ENCODE data around the gene INPP5B. TPM values are rescaled to one million over a fixed set of nuclear protein-coding genes. Genes with fewer than 3 reads are reported as not detected.
"Not testable (repeated sequence)": the region's sequence is repeated elsewhere in the genome, so short reads cannot be mapped to it uniquely, and the experiment has no call there.

INPP5B gene
- total RNA-seq, result 10 to 100 TPM; 30.4 to 31.2 TPM

- Mint-ChIP-seq H3K27me3 (ENCODE audit: low read depth) (no peaks in the 10 kb centered on the region), H3K4me3 (peak within 1 kb of the TSS; percentile 96), H3K4me1 (ENCODE audit: low read depth) (peaks cover 14% of the 10 kb centered on the region), H3K9me3 (no peaks in the 10 kb centered on the region), H3K36me3 (ENCODE audit: low read depth) (peaks cover 4% of the 10 kb centered on the region), H3K27ac (peak within 1 kb of the TSS; percentile 96)
- CTCF ChIA-PET, result interaction anchor here (0.7 kb wide), 1 partner anchor 44 kb away, joined by 3 read pairs; no protein-coding TSS in a partner anchor
- intact Hi-C loops (cut with micrococcal nuclease), result loop anchor here (2.0 kb wide), 1 partner anchor 16 kb away; no protein-coding TSS in a partner anchor
- DNase-seq, result peak; percentile 91
These were observed at the start of gene INPP5B for GRCh38 chr1:37946703-37947360. INPP5B (minus strand) TSS chr1:37947053; CDS start chr1:37946308, 745 bp downstream.

DNA sequence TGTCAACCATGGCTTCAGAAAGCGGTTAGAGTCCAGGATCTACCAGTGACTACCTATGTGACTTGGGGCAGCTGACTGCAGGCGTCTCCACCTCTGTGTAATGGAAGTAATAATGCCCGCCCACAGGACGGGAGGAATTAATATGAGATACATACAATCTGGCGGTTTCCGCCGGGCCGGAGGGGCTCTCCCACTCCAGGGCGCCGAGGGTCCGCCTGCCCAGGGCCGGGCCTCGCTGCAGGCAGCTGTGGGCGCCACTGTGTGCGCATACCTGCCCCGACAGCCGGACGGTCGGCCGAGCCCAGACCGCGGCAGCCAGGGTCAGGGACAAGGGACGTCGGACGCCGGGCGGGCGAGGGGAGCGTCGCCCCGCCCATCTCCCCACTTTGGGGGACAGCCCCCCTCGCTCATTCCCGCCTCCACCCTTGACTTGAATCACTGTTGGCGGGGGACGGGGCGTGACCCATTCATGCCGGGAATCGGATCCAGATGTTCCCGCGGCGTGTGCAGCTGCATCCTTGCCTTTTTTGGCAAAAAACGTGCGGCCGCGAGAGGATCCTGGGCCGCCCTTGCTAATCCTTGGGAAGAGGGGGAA lies 49.0 kb upstream of the INPP5B start:
- H3K4me3 Mint-ChIP-seq, result peak overlapping the region; percentile 48
- H3K4me1 Mint-ChIP-seq (ENCODE audit: low read depth), result peaks cover 37% of the 10 kb centered on the region
- H3K27me3 Mint-ChIP-seq (ENCODE audit: low read depth), result no peaks in the 10 kb centered on the region
- H3K36me3 Mint-ChIP-seq (ENCODE audit: low read depth), result peaks cover 6% of the 10 kb centered on the region
- peak; percentile 68 for DNase-seq
- CTCF ChIA-PET, result no interaction called here
- intact Hi-C loops (cut with micrococcal nuclease), result loop anchor here (10.0 kb wide), 1 partner anchor 521 kb away; the partner anchor contains the start of gene ZC3H12A
- no peaks in the 10 kb centered on the region for H3K9me3 Mint-ChIP-seq
- peak overlapping the region; percentile 66 for H3K27ac Mint-ChIP-seq

- Mint-ChIP-seq H3K4me3 (peak overlapping the region; percentile 66), H3K4me1 (ENCODE audit: low read depth) (peaks cover 34% of the 10 kb centered on the region), H3K36me3 (ENCODE audit: low read depth) (peaks cover 6% of the 10 kb centered on the region), H3K9me3 (no peaks in the 10 kb centered on the region), H3K27me3 (ENCODE audit: low read depth) (no peaks in the 10 kb centered on the region), H3K27ac (peak overlapping the region; percentile 41)
- intact Hi-C loops (cut with micrococcal nuclease), result loop anchor here (10.0 kb wide), 1 partner anchor 520 kb away; the partner anchor contains the start of gene ZC3H12A
- CTCF ChIA-PET, result interaction anchor here (1.7 kb wide), 1 partner anchor 15 kb away, joined by 13 read pairs; no protein-coding TSS in a partner anchor
- DNase-seq, result no peak
These were observed 48.2 kb upstream of the INPP5B start for GRCh38 chr1:37994886-37995566.

GRCh38 chr1:37989361-37989930 lies 42.6 kb upstream of the INPP5B start:
- intact Hi-C loops (cut with micrococcal nuclease), result loop anchor here (1.0 to 5.0 kb wide), 2 partner anchors 57 to 130 kb away; partner anchors contain the start of gene MTF1
- Mint-ChIP-seq H3K27me3 (ENCODE audit: low read depth) (no peaks in the 10 kb centered on the region), H3K4me3 (peak overlapping the region; percentile 94), H3K27ac (peak overlapping the region; percentile 88), H3K9me3 (no peaks in the 10 kb centered on the region), H3K36me3 (ENCODE audit: low read depth) (peaks cover 19% of the 10 kb centered on the region), H3K4me1 (ENCODE audit: low read depth) (peaks cover 19% of the 10 kb centered on the region)
- CTCF ChIA-PET, result interaction anchor here (0.6 to 3.1 kb wide), 15 partner anchors 9 to 511 kb away, joined by 3 to 23 read pairs (median 4); partner anchors contain the start of gene UTP11
- peak; percentile 53 for DNase-seq

- Mint-ChIP-seq H3K9me3 (no peaks in the 10 kb centered on the region), H3K4me3 (no peak overlapping the region), H3K36me3 (ENCODE audit: low read depth) (peaks cover 27% of the 10 kb centered on the region), H3K4me1 (ENCODE audit: low read depth) (peaks cover 16% of the 10 kb centered on the region), H3K27ac (no peak overlapping the region), H3K27me3 (ENCODE audit: low read depth) (no peaks in the 10 kb centered on the region)
- CTCF ChIA-PET, result no interaction called here
- DNase-seq, result no peak
- intact Hi-C loops (cut with micrococcal nuclease), result loop anchor here (5.0 kb wide), 1 partner anchor 55 kb away; no protein-coding TSS in a partner anchor
These were observed 40.8 kb upstream of the INPP5B start for GRCh38 chr1:37987679-37988078.

GRCh38 chr1:37983546-37983945 lies 36.7 kb upstream of the INPP5B start:
- Mint-ChIP-seq H3K9me3 (no peaks in the 10 kb centered on the region), H3K4me3 (no peak overlapping the region), H3K36me3 (ENCODE audit: low read depth) (peaks cover 52% of the 10 kb centered on the region), H3K4me1 (ENCODE audit: low read depth) (peaks cover 11% of the 10 kb centered on the region), H3K27ac (no peak overlapping the region), H3K27me3 (ENCODE audit: low read depth) (no peaks in the 10 kb centered on the region)
- CTCF ChIA-PET, result no interaction called here
- no peak for DNase-seq
- intact Hi-C loops (cut with micrococcal nuclease), result no loop called here

DNA sequence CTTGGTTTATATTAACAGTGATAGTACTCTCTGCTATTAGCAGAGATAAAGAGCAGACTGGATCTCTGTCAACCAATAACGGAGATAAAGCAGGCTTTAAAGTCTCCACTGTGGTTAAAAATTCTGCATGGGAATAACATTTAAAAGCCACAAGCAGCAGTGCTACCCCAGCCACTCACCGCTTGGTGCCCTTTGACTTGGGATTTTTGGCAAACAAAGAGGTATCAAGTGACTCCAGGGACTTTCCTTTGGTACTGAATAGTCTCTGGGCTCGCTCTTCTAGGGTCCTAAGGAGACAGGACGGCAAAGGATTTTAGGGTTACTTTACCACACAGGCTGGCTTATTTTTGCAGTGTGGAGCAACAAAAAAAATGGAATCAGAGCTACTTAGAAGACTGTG lies 31.7 kb upstream of the INPP5B start:
- H3K27ac Mint-ChIP-seq, result no peak overlapping the region
- intact Hi-C loops (cut with micrococcal nuclease), result loop anchor here (5.0 kb wide), 1 partner anchor 86 kb away; no protein-coding TSS in a partner anchor
- CTCF ChIA-PET, result no interaction called here
- H3K9me3 Mint-ChIP-seq, result no peaks in the 10 kb centered on the region
- no peaks in the 10 kb centered on the region for H3K27me3 Mint-ChIP-seq (ENCODE audit: low read depth)
- H3K4me3 Mint-ChIP-seq, result no peak overlapping the region
- DNase-seq, result no peak
- H3K4me1 Mint-ChIP-seq (ENCODE audit: low read depth), result no peaks in the 10 kb centered on the region
- H3K36me3 Mint-ChIP-seq (ENCODE audit: low read depth), result peaks cover 66% of the 10 kb centered on the region

DNA sequence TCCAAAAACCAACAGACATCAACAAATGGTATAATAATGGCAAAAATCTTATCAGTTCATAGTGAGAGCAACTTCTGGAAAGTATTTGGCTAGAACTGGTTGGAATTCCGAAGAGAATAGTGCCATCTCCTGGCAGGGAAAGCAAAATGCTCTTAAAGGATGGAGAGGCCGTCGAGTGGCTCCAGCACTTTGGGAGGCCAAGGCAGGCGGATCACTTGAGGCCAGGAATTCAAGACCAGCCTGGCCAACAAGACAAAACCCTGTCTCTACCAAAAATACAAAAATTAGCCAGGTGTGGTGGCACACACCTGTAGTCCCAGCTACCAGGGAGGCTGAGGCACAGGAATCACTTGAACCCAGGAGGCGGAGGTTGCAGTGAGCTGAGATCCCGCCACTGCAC lies 28.2 kb upstream of the INPP5B start:
- intact Hi-C loops (cut with micrococcal nuclease), result loop anchor here (5.0 kb wide), 1 partner anchor 83 kb away; no protein-coding TSS in a partner anchor

GRCh38 chr1:37974567-37974966 lies 27.7 kb upstream of the INPP5B start:
- H3K36me3 Mint-ChIP-seq (ENCODE audit: low read depth), result peaks cover 70% of the 10 kb centered on the region
- H3K4me1 Mint-ChIP-seq (ENCODE audit: low read depth), result peaks cover 16% of the 10 kb centered on the region
- H3K27ac Mint-ChIP-seq, result no peak overlapping the region
- intact Hi-C loops (cut with micrococcal nuclease), result no loop called here
- DNase-seq, result no peak
- CTCF ChIA-PET, result interaction anchor here (0.6 to 1.2 kb wide), 2 partner anchors 14 to 90 kb away, joined by 4 read pairs; no protein-coding TSS in a partner anchor
- no peaks in the 10 kb centered on the region for H3K9me3 Mint-ChIP-seq
- H3K4me3 Mint-ChIP-seq, result no peak overlapping the region
- H3K27me3 Mint-ChIP-seq (ENCODE audit: low read depth), result no peaks in the 10 kb centered on the region

More for the DNA sequence above, 28.2 kb upstream of the INPP5B start:
- DNase-seq; H3K9me3 Mint-ChIP-seq; H3K4me3 Mint-ChIP-seq; H3K27me3 Mint-ChIP-seq (ENCODE audit: low read depth); H3K27ac Mint-ChIP-seq: not testable (repeated sequence)
- Mint-ChIP-seq H3K4me1 (ENCODE audit: low read depth) (peaks cover 16% of the 10 kb centered on the region), H3K36me3 (ENCODE audit: low read depth) (peaks cover 74% of the 10 kb centered on the region)
- CTCF ChIA-PET, result interaction anchor here (0.9 to 1.2 kb wide), 2 partner anchors 15 to 37 kb away, joined by 3 to 4 read pairs; no protein-coding TSS in a partner anchor

- H3K4me1 Mint-ChIP-seq (ENCODE audit: low read depth), result peaks cover 16% of the 10 kb centered on the region
- DNase-seq; H3K27ac Mint-ChIP-seq; H3K4me3 Mint-ChIP-seq; H3K27me3 Mint-ChIP-seq (ENCODE audit: low read depth); H3K9me3 Mint-ChIP-seq; intact Hi-C loops (cut with micrococcal nuclease): not testable (repeated sequence)
- CTCF ChIA-PET, result interaction anchor here (0.6 kb wide), 1 partner anchor 16 kb away, joined by 3 read pairs; no protein-coding TSS in a partner anchor
- H3K36me3 Mint-ChIP-seq (ENCODE audit: low read depth), result peaks cover 69% of the 10 kb centered on the region
These were observed 26.8 kb upstream of the INPP5B start for GRCh38 chr1:37973684-37974083.

- Mint-ChIP-seq H3K36me3 (ENCODE audit: low read depth) (peaks cover 42% of the 10 kb centered on the region), H3K9me3 (no peaks in the 10 kb centered on the region), H3K4me1 (ENCODE audit: low read depth) (no peaks in the 10 kb centered on the region), H3K4me3 (no peak overlapping the region), H3K27me3 (ENCODE audit: low read depth) (no peaks in the 10 kb centered on the region), H3K27ac (no peak overlapping the region)
- CTCF ChIA-PET, result no interaction called here
- no peak for DNase-seq
- intact Hi-C loops (cut with micrococcal nuclease), result no loop called here
These were observed 18.4 kb upstream of the INPP5B start for GRCh38 chr1:37965301-37965700.

GRCh38 chr1:37964106-37964505 lies 17.3 kb upstream of the INPP5B start:
- intact Hi-C loops (cut with micrococcal nuclease); H3K27ac Mint-ChIP-seq; H3K27me3 Mint-ChIP-seq (ENCODE audit: low read depth); CTCF ChIA-PET; H3K4me3 Mint-ChIP-seq; H3K4me1 Mint-ChIP-seq (ENCODE audit: low read depth); H3K9me3 Mint-ChIP-seq; DNase-seq: not testable (repeated sequence)
- H3K36me3 Mint-ChIP-seq (ENCODE audit: low read depth), result peaks cover 43% of the 10 kb centered on the region

Data from activated naive CD4-positive, alpha-beta T cell treated with anti-CD3 and anti-CD28 coated beads for 36 hours (primary cell).